ENCODE results near the gene SUGCT. TPM values are rescaled to one million over a fixed set of nuclear protein-coding genes. Genes with fewer than 3 reads are reported as not detected.

SUGCT gene
- total RNA-seq, 3 donors from 2014 or later, result 2.3 to 4.5 (median 4.0) TPM

DNA sequence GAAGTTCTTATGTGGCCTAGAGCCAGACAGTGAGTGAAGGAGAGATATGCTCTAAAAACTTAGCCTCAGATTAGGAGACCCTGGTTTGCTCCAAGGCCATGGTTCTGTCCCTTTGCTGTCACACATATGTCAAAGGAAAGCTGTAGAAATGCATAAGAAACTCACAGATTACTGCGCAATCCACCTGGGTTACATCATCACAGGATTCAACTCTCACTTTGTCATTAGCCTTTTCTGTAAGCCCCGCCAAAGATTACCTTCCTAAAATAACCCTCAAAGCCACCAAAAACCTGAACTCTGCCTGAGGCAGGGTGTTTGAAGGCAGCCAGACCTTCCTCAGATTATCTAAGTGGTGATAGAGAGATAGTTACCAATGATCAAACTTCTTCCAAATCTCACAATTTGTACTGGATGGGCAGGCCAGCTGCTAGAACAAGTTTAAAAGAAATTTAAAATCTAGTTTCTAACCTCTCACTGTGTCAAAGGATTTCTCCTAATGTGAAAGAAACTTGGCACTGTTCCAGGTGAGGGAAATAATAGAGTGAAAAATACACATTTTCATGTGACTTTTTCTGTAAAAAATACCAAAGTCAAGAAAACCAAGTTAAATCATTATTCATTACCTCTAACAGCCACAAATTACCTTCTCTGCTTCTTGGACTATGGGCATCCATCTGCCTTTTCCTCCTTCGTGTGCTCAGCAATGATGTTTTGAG, 567.2 kb downstream of the SUGCT start:
- no peaks in the 10 kb centered on the region for H3K4me1 ChIP-seq
- TF ChIP-seq POLR2AphosphoS5 (IDR thresholded peaks at IDR 0.05), result no peak
- no peak for TF ChIP-seq POLR2A (IDR thresholded peaks at IDR 0.05)
- TF ChIP-seq, protein P1, sequence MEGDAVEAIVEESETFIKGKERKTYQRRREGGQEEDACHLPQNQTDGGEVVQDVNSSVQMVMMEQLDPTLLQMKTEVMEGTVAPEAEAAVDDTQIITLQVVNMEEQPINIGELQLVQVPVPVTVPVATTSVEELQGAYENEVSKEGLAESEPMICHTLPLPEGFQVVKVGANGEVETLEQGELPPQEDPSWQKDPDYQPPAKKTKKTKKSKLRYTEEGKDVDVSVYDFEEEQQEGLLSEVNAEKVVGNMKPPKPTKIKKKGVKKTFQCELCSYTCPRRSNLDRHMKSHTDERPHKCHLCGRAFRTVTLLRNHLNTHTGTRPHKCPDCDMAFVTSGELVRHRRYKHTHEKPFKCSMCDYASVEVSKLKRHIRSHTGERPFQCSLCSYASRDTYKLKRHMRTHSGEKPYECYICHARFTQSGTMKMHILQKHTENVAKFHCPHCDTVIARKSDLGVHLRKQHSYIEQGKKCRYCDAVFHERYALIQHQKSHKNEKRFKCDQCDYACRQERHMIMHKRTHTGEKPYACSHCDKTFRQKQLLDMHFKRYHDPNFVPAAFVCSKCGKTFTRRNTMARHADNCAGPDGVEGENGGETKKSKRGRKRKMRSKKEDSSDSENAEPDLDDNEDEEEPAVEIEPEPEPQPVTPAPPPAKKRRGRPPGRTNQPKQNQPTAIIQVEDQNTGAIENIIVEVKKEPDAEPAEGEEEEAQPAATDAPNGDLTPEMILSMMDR (IDR thresholded peaks at IDR 0.05), result no peak
- H3K36me3 ChIP-seq, result no peaks in the 10 kb centered on the region
- peaks cover 0 to 3% of the 10 kb centered on the region in 2 donors for H3K9me3 ChIP-seq
- DNase-seq (ENCODE audit: low spot score in 2 of 2), result no peak
- H3K27me3 ChIP-seq, result no peaks in the 10 kb centered on the region
- peak overlapping the region; percentile 46 to 74 for H3K27ac ChIP-seq
- intact Hi-C loops (cut with DNase I; ENCODE audit: low total_unique reads), result no loop called here
- no peak overlapping the region for H3K4me3 ChIP-seq

DNA sequence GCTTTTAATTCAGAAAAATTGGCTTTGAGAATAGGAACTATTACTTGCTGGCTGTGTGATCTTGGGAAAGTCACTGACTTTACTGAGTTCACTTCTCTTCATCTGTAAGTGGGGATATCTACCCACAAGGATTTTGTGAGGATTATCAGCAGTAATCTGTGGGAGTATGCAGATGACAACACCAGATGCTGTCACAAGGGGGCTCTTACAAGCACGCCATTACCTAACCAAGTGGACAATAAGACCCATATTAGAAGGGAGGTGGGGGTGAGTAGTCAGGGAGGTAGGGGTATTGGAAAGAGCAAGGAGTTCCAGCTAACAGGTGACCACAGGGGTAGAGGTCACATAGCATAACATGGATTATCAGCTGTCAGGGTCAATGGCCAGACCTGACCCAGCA, 569.4 kb downstream of the SUGCT start:
- Histone ChIP-seq H3K27ac (no peak overlapping the region), H3K36me3 (no peaks in the 10 kb centered on the region), H3K4me3 (no peak overlapping the region), H3K4me1 (no peaks in the 10 kb centered on the region), H3K27me3 (no peaks in the 10 kb centered on the region), H3K9me3 (no peaks in the 10 kb centered on the region)
- intact Hi-C loops (cut with DNase I; ENCODE audit: low total_unique reads), result no loop called here
- DNase-seq (ENCODE audit: low spot score in 2 of 2), result no peak
- TF ChIP-seq POLR2A (IDR thresholded peaks at IDR 0.05) (no peak), POLR2AphosphoS5 (IDR thresholded peaks at IDR 0.05) (no peak)
- TF ChIP-seq, protein P1 (IDR thresholded peaks at IDR 0.05), result no peak

DNA sequence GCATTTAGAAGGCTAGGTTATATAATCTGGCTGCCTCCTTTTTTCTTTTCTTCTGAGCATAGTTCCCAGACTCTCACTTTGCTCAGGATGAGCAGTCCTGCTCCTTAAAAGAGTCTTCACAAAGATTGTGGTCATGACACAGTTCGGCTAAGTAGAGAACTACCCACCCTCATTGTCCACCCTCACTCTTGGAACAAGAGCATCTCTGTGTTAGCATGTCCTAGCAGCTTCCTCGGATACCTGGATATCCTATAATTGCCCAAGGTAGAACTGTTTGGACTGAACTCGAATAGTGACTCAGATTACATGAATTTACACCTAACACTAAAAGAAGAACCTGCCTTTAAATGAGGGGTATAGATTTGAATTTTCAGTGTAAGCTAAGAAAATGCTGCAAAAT, 572.0 kb downstream of the SUGCT start:
- intact Hi-C loops (cut with DNase I; ENCODE audit: low total_unique reads), result no loop called here
- Histone ChIP-seq H3K9me3 (no peaks in the 10 kb centered on the region), H3K27ac (no peak overlapping the region), H3K4me3 (no peak overlapping the region), H3K4me1 (no peaks in the 10 kb centered on the region), H3K27me3 (no peaks in the 10 kb centered on the region), H3K36me3 (no peaks in the 10 kb centered on the region)
- DNase-seq (ENCODE audit: low spot score in 2 of 2), result no peak
- TF ChIP-seq POLR2A (IDR thresholded peaks at IDR 0.05) (no peak), POLR2AphosphoS5 (IDR thresholded peaks at IDR 0.05) (no peak)
- TF ChIP-seq, protein P1 (IDR thresholded peaks at IDR 0.05), result no peak

DNA sequence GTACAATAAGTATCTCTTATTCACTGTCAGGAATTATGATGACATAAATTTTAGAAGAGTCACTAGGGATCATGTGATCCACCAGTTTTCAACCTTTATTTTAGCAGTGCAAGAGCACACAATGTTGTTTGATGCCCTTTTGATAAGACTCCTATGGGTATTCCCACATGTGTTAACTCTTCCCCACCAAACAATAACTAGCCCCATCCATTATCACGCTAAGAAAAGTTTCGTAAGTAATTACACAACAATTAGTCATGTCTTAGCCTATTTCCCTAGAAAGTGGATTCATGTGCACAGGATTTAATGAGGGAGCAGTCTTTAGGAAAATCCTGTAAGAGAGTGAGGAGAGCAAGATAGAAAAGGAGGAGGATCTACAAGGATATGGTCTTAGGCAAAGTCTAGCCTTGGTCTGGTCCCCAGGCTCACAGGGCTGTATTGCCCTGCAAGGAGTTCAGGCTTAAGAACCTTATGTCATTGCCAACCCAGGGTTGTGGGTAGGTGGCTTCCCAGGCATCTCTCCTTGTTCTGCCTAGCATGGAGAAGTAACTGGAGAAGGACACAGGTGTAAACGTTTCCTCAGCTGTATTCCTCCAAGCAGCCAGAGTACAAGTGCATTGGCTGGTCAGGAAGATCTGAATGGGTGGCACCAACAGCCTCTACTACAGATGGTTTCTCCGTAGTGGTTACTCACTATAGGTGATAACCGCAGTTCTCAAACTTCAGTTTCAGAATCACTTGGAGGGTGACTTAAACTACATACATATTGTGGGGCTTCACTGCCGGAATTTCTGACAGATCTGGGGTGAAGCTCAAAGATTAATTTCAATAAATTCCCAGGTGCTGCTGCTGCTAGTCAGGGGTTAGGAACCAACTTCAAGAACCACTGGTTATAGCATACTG, 574.5 kb downstream of the SUGCT start:
- TF ChIP-seq, protein P1 (IDR thresholded peaks at IDR 0.05), result no peak
- TF ChIP-seq POLR2AphosphoS5 (IDR thresholded peaks at IDR 0.05) (no peak), POLR2A (IDR thresholded peaks at IDR 0.05) (no peak)
- intact Hi-C loops (cut with DNase I; ENCODE audit: low total_unique reads), result no loop called here
- Histone ChIP-seq H3K36me3 (no peaks in the 10 kb centered on the region), H3K27me3 (no peaks in the 10 kb centered on the region), H3K27ac (no peak overlapping the region), H3K4me3 (no peak overlapping the region), H3K9me3 (no peaks in the 10 kb centered on the region), H3K4me1 (no peaks in the 10 kb centered on the region)
- DNase-seq (ENCODE audit: low spot score in 2 of 2), result no peak

DNA sequence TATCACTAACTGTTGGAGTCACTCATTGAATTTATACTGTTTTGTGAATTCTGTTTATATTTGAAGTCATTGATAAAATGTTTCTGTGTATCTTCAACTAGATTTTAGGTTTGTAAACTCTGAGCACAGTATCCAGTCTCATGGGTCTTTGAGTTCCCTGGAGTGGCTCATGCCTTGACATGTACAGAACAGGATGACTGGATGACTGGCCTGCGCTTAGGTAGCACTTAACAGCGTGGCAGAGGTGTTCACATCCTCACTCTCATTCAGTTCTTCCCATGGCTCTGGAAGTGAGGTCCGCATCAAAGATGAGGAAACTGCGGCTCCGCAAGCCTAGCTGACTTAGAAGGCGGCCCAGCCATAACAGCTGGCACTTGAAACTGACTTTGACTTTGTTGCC, 576.9 kb downstream of the SUGCT start:
- Histone ChIP-seq H3K4me3 (no peak overlapping the region), H3K4me1 (no peaks in the 10 kb centered on the region), H3K27ac (no peak overlapping the region), H3K27me3 (no peaks in the 10 kb centered on the region), H3K36me3 (no peaks in the 10 kb centered on the region), H3K9me3 (no peaks in the 10 kb centered on the region)
- intact Hi-C loops (cut with DNase I; ENCODE audit: low total_unique reads), result no loop called here
- no peak for DNase-seq (ENCODE audit: low spot score in 2 of 2)
- TF ChIP-seq POLR2AphosphoS5 (IDR thresholded peaks at IDR 0.05) (no peak), POLR2A (IDR thresholded peaks at IDR 0.05) (no peak)
- TF ChIP-seq, protein P1 (IDR thresholded peaks at IDR 0.05), result no peak
